Neural progenitor cell (in vitro differentiated cells): Measurements from ENCODE around the gene MED27.

Experiments used
- EZH2 ChIP-seq: fragments of 200-600 bp; sonication (generic); IDR thresholded peaks from 2 replicates; pipeline ENCODE4 v1.6.1; 2017; ENCODE audit warnings: antibody characterized with exemption, mild to moderate bottlenecking, moderate library complexity
- TF ChIP-seq, protein P1 (sequence below): fragments of 200-600 bp; sonication (generic); IDR thresholded peaks from 2 replicates; pipeline ENCODE4 v1.5.1; 2017; ENCODE audit warnings: antibody characterized with exemption, mild to moderate bottlenecking

DNA sequence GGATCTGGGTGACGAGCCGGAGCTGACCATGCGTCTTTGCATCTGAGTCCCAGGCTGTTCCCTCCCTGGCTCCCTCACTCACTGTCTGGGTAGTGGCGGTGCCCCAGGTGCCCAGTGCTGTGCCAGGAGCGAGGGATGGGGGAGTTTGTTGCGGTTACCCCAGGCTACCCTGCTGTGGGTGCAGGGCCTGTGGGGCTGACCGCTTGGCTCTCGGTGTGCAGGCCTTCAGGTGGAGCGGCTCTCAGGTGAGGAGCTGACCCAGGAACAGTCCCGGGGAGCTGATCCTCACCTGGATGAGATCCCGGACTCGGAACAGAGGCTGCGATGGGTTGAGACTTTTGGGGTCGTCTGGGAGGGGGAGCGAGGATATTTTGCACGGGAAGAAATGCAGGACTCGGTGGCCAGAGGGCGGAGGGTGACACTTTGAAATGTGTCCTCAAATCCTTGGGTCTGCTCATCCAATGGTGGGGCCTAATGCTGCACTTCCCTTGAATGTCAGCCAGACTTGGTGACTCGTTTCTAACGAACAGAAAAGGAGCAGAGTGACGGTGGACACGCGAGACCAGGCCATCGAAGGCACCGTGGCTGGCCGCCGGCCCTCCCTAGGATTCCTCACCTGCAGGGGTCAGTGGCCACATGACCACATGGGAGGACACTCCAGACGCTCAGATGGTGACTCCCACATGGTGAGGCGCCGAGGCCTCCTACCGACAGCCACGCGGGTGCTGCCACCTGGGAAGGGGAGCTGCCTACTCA, 235.5 kb downstream of the MED27 start:
- TF ChIP-seq, protein P1, sequence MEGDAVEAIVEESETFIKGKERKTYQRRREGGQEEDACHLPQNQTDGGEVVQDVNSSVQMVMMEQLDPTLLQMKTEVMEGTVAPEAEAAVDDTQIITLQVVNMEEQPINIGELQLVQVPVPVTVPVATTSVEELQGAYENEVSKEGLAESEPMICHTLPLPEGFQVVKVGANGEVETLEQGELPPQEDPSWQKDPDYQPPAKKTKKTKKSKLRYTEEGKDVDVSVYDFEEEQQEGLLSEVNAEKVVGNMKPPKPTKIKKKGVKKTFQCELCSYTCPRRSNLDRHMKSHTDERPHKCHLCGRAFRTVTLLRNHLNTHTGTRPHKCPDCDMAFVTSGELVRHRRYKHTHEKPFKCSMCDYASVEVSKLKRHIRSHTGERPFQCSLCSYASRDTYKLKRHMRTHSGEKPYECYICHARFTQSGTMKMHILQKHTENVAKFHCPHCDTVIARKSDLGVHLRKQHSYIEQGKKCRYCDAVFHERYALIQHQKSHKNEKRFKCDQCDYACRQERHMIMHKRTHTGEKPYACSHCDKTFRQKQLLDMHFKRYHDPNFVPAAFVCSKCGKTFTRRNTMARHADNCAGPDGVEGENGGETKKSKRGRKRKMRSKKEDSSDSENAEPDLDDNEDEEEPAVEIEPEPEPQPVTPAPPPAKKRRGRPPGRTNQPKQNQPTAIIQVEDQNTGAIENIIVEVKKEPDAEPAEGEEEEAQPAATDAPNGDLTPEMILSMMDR = no peak
- no peak for TF ChIP-seq EZH2
